B cell (primary cell): ENCODE measurements around the gene RUBCNL.

Source experiments
- EZH2 ChIP-seq: IDR thresholded peaks from 2 replicates; pipeline ENCODE4 v1.6.1; 2012; ENCODE audit warnings: borderline replicate concordance, low read depth, mild to moderate bottlenecking, moderate library complexity, low read length; ENCODE audit not compliant: insufficient read depth, poor library complexity, severe bottlenecking
- TF ChIP-seq, protein P1 (sequence below): fragments of 200-600 bp; IDR thresholded peaks from one replicate; pipeline ENCODE4 v1.8.0; 2022; ENCODE audit warnings: antibody characterized with exemption, mild to moderate bottlenecking

GRCh38 chr13:46361276-46361934 is 25.6 kb downstream of the RUBCNL start:
- no peak for TF ChIP-seq EZH2
- TF ChIP-seq, protein P1, sequence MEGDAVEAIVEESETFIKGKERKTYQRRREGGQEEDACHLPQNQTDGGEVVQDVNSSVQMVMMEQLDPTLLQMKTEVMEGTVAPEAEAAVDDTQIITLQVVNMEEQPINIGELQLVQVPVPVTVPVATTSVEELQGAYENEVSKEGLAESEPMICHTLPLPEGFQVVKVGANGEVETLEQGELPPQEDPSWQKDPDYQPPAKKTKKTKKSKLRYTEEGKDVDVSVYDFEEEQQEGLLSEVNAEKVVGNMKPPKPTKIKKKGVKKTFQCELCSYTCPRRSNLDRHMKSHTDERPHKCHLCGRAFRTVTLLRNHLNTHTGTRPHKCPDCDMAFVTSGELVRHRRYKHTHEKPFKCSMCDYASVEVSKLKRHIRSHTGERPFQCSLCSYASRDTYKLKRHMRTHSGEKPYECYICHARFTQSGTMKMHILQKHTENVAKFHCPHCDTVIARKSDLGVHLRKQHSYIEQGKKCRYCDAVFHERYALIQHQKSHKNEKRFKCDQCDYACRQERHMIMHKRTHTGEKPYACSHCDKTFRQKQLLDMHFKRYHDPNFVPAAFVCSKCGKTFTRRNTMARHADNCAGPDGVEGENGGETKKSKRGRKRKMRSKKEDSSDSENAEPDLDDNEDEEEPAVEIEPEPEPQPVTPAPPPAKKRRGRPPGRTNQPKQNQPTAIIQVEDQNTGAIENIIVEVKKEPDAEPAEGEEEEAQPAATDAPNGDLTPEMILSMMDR = no peak
